Measurements from ENCODE around the gene CDH4.

CDH4 gene

GRCh38 chr20:61560361-61560853, 308.3 kb downstream of the CDH4 start:
- ChIA-PET CTCF (no interaction called here), POLR2A (no interaction called here)
- TF ChIP-seq CTCF (IDR thresholded peaks at IDR 0.05; ENCODE audit: control extremely low read depth, extremely low read depth, low read depth, missing control alignments), result no peak
- DNase-seq (ENCODE audit: extremely low spot score), result no peak

- ChIA-PET POLR2A (no interaction called here), CTCF (no interaction called here)
Measured at GRCh38 chr20:61561111-61561830, 309.2 kb downstream of the CDH4 start.

GRCh38 chr20:61562491-61562890, 310.4 kb downstream of the CDH4 start:
- no peak for TF ChIP-seq CTCF (IDR thresholded peaks at IDR 0.05; ENCODE audit: control extremely low read depth, extremely low read depth, low read depth, missing control alignments)
- POLR2A ChIA-PET, result no interaction called here
- DNase-seq (ENCODE audit: extremely low spot score), result no peak
- CTCF ChIA-PET, result no interaction called here

More at GRCh38 chr20:61561111-61561830, 309.2 kb downstream of the CDH4 start:
- TF ChIP-seq CTCF (IDR thresholded peaks at IDR 0.05; ENCODE audit: control extremely low read depth, extremely low read depth, low read depth, missing control alignments), result no peak
- no peak for DNase-seq (ENCODE audit: extremely low spot score)

- TF ChIP-seq CTCF (IDR thresholded peaks at IDR 0.05; ENCODE audit: control extremely low read depth, extremely low read depth, low read depth, missing control alignments), result no peak
- CTCF ChIA-PET, result no interaction called here
- POLR2A ChIA-PET, result no interaction called here
- no peak for DNase-seq (ENCODE audit: extremely low spot score)
Measured at GRCh38 chr20:61562897-61563504, 310.9 kb downstream of the CDH4 start.

GRCh38 chr20:61564628-61565027, 312.6 kb downstream of the CDH4 start:
- CTCF ChIA-PET, result no interaction called here
- no peak for TF ChIP-seq CTCF (IDR thresholded peaks at IDR 0.05; ENCODE audit: control extremely low read depth, extremely low read depth, low read depth, missing control alignments)
- DNase-seq (ENCODE audit: extremely low spot score), result no peak
- POLR2A ChIA-PET, result no interaction called here

GRCh38 chr20:61565791-61566190, 313.7 kb downstream of the CDH4 start:
- no peak for DNase-seq (ENCODE audit: extremely low spot score)
- no peak for TF ChIP-seq CTCF (IDR thresholded peaks at IDR 0.05; ENCODE audit: control extremely low read depth, extremely low read depth, low read depth, missing control alignments)
- CTCF ChIA-PET, result no interaction called here
- POLR2A ChIA-PET, result no interaction called here
